Mucosa of rectum (tissue), 2 donors: ENCODE data around the gene CTSZ.

Experiments
- H3K27ac ChIP-seq, 2 donors: one replicate each; pipeline ENCODE4 v1.7.0; 2013; ENCODE audit warnings: inconsistent platforms in 2 of 2, low read depth in 2 of 2, low read length in 2 of 2
- H3K27me3 ChIP-seq, 2 donors: one replicate each; pipeline ENCODE4 v1.7.0; 2013; ENCODE audit warnings: low read length in 2 of 2; ENCODE audit not compliant: control insufficient read depth in 2 of 2, insufficient read depth in 2 of 2
- H3K36me3 ChIP-seq, 2 donors: one replicate each; pipeline ENCODE4 v1.7.0; 2013; ENCODE audit warnings: low read length in 2 of 2; ENCODE audit not compliant: control insufficient read depth in 2 of 2, insufficient read depth in 2 of 2
- H3K4me1 ChIP-seq, 2 donors: one replicate each; pipeline ENCODE4 v1.7.0; 2013; ENCODE audit warnings: low read length in 2 of 2, mild to moderate bottlenecking in 1 of 2; ENCODE audit not compliant: control insufficient read depth in 2 of 2, insufficient read depth in 2 of 2
- H3K4me3 ChIP-seq, 2 donors: one replicate each; pipeline ENCODE4 v1.7.0; 2013; ENCODE audit warnings: low read length in 2 of 2
- H3K9ac ChIP-seq, 2 donors: one replicate each; pipeline ENCODE4 v1.7.0; 2013; ENCODE audit warnings: low read length in 2 of 2, low read depth in 1 of 2, mild to moderate bottlenecking in 1 of 2
- H3K9me3 ChIP-seq, 2 donors: one replicate each; pipeline ENCODE4 v1.7.0; 2013; ENCODE audit warnings: low read length in 2 of 2; ENCODE audit not compliant: control insufficient read depth in 2 of 2
- donor health status: healthy.
- donor health status: Normal muscosa, but diverticular disease.

CTSZ gene

GRCh38 chr20:59006167-59006863 is 739 bp downstream of the CTSZ start:
- Histone ChIP-seq H3K36me3 (peaks cover 10 to 25% of the 10 kb centered on the region in 2 donors), H3K4me1 (peaks cover 36 to 41% of the 10 kb centered on the region in 2 donors), H3K4me3 (peak overlapping the region; percentile 83 to 84), H3K9me3 (no peaks in the 10 kb centered on the region), H3K9ac (peak overlapping the region; percentile 95 to 96), H3K27ac (peak overlapping the region; percentile 88 to 91), H3K27me3 (no peaks in the 10 kb centered on the region)

GRCh38 chr20:59005523-59006166 is 1.4 kb downstream of the CTSZ start:
- Histone ChIP-seq H3K36me3 (peaks cover 13 to 30% of the 10 kb centered on the region in 2 donors), H3K27me3 (no peaks in the 10 kb centered on the region), H3K4me1 (peaks cover 36 to 37% of the 10 kb centered on the region in 2 donors), H3K27ac (peak overlapping the region; percentile 88 to 91), H3K9me3 (no peaks in the 10 kb centered on the region), H3K4me3 (peak overlapping the region; percentile 83 to 84), H3K9ac (peak overlapping the region; percentile 95 to 96)

GRCh38 chr20:59004763-59005522 is 2.1 kb downstream of the CTSZ start:
- H3K4me3 ChIP-seq: peak overlapping the region; percentile 83 to 84
- peak overlapping the region; percentile 95 to 96 for H3K9ac ChIP-seq
- H3K36me3 ChIP-seq: peaks cover 13 to 34% of the 10 kb centered on the region in 2 donors

DNA sequence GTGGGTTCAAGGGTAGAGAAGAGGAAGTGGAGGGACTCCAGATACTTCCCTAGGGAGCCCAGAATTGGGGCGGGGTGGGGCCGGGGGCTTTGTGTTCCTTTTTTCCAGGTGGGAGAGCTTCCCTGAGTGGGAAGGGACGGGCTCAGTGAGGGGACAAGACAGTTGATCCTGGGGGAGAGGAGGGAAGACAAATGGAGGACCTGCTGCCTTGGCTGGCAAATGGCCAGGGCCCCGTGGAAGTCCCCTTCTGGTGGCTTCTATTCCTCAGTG is 2.6 kb downstream of the CTSZ start:
- Histone ChIP-seq H3K27ac (peak overlapping the region; percentile 88 to 91), H3K4me1 (peaks cover 30 to 37% of the 10 kb centered on the region in 2 donors), H3K36me3 (peaks cover 13 to 36% of the 10 kb centered on the region in 2 donors), H3K27me3 (no peaks in the 10 kb centered on the region), H3K9ac (peak overlapping the region in 1 of 2 donors; percentile 33), H3K9me3 (no peaks in the 10 kb centered on the region), H3K4me3 (peak overlapping the region; percentile 37 to 84)

More at GRCh38 chr20:59004763-59005522, 2.1 kb downstream of the CTSZ start:
- Histone ChIP-seq H3K9me3 (no peaks in the 10 kb centered on the region), H3K27me3 (no peaks in the 10 kb centered on the region), H3K4me1 (peaks cover 30 to 37% of the 10 kb centered on the region in 2 donors), H3K27ac (peak overlapping the region; percentile 88 to 91)

- Histone ChIP-seq H3K36me3 (peaks cover 13 to 40% of the 10 kb centered on the region in 2 donors), H3K9me3 (no peaks in the 10 kb centered on the region), H3K4me3 (peak overlapping the region; percentile 37 to 84), H3K4me1 (peaks cover 30 to 37% of the 10 kb centered on the region in 2 donors), H3K9ac (no peak overlapping the region), H3K27me3 (no peaks in the 10 kb centered on the region), H3K27ac (peak overlapping the region in 1 of 2 donors; percentile 43)
Measured at GRCh38 chr20:59003836-59004492, 3.1 kb downstream of the CTSZ start.

DNA sequence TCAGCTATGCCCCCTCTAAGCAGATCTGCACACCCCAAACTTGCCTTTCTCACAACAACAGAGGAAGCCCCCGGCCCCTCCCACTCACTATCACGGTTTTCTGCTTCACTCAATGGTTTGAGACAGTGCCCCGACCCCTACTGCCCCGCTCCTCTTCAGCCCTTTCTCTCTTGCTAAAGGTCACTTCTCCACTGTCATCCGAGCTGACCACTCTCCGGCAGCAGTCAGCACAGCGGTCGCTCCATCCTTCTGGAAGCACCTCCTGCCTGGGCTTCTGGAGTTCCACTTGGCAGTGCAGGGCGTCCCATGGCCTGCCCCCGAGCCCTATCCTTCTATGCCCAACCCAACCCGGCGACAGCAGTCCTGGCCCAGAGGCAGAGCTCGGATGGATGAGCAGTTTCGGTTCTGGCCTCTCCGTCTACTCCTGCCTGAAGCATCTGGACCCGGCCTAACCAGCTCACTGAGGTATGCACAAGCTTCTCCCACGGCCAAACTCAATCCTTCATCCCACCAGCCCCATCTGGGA is 4.1 kb downstream of the CTSZ start:
- Histone ChIP-seq H3K27me3 (no peaks in the 10 kb centered on the region), H3K9ac (no peak overlapping the region), H3K4me3 (no peak overlapping the region), H3K36me3 (peaks cover 16 to 45% of the 10 kb centered on the region in 2 donors), H3K4me1 (peaks cover 30 to 34% of the 10 kb centered on the region in 2 donors), H3K9me3 (no peaks in the 10 kb centered on the region), H3K27ac (no peak overlapping the region)

DNA sequence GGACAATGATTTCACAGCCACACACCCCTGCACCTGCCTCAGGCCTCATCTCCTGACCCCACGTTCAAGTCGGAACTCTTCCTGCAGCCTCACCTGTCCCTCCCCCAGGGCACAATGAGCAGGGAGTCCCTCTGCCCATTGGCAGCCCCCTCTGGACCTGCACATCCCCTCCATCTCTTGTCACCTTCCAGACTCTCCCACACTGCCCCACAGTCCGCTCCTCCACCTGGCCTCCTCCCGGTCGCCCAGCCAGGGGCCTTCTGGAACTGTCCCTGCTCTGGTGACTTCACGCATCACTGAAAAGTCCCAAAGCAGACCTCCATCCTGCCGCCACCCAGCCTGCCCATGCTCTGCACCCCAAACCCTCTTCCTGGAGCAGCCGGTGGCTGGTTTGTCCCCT is 4.7 kb downstream of the CTSZ start:
- Histone ChIP-seq H3K4me3 (no peak overlapping the region), H3K9ac (no peak overlapping the region), H3K9me3 (no peaks in the 10 kb centered on the region), H3K27me3 (no peaks in the 10 kb centered on the region), H3K27ac (no peak overlapping the region), H3K4me1 (peaks cover 30 to 31% of the 10 kb centered on the region in 2 donors), H3K36me3 (peaks cover 20 to 50% of the 10 kb centered on the region in 2 donors)

DNA sequence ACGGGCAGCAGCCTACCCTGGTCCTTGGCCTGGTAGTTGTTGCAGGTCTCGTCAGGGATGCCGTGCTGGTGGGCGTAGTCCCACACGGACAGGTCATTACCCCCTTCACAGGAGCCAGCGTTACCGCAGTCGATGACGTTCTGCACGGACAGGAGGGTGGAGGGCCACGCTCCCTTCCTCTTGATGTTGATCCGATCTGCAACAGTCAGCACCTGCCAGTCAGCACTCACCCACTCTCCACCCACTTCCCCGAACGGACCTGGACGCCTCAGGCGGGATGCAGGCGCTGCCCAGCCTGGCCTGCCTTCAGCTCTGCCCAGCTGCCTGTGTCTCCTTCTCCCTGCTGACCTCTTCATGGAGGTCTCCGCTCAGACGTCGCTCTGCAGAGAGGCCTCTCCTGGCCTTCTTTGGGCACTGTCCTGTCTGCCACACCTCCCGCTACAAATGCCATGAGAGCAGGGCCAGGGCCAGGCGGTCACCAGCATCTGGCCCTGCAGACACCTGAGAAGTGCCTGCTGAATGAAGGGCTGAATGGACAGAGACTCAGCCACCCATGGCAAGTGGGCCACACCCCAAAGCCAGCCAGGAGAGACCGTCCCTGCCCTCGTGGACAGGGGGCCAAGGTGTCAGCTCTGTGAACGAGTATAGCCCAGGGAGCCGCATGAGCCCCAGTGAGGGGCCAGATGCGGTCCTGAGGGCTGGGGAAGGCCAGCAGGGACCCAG is 5.4 kb downstream of the CTSZ start:
- Histone ChIP-seq H3K4me1 (peaks cover 29 to 31% of the 10 kb centered on the region in 2 donors), H3K4me3 (no peak overlapping the region), H3K27ac (no peak overlapping the region), H3K9ac (no peak overlapping the region), H3K36me3 (peaks cover 26 to 58% of the 10 kb centered on the region in 2 donors), H3K27me3 (no peaks in the 10 kb centered on the region), H3K9me3 (no peaks in the 10 kb centered on the region)

GRCh38 chr20:59001068-59001448 is 6.0 kb downstream of the CTSZ start:
- Histone ChIP-seq H3K9me3 (no peaks in the 10 kb centered on the region), H3K4me1 (peaks cover 24 to 28% of the 10 kb centered on the region in 2 donors), H3K27me3 (no peaks in the 10 kb centered on the region), H3K9ac (no peak overlapping the region), H3K27ac (no peak overlapping the region), H3K36me3 (peaks cover 32 to 64% of the 10 kb centered on the region in 2 donors), H3K4me3 (no peak overlapping the region)
